Mesendoderm (in vitro differentiated cells): Measurements from ENCODE around the gene HAP1.

Experiments used
- DNase-seq: peaks from one replicate; pipeline ENCODE4 v3.0.0; 2013
- H2AK5ac ChIP-seq: 2 replicates; pipeline ENCODE4 v1.6.1; 2013; ENCODE audit warnings: low read length, inconsistent platforms
- H2BK120ac ChIP-seq: 2 replicates; pipeline ENCODE4 v1.6.1; 2013; ENCODE audit warnings: low read depth, mild to moderate bottlenecking, low read length, moderate library complexity, mixed read lengths
- H2BK15ac ChIP-seq: replicated peaks from 2 replicates; pipeline ENCODE4 v1.6.1; 2013; ENCODE audit warnings: low read depth, mild to moderate bottlenecking, moderate library complexity
- H2BK5ac ChIP-seq: 2 replicates; pipeline ENCODE4 v1.6.1; 2013; ENCODE audit warnings: low read length, inconsistent platforms
- H3K18ac ChIP-seq: 2 replicates; pipeline ENCODE4 v1.6.1; 2013; ENCODE audit warnings: mild to moderate bottlenecking, low read length, mixed read lengths
- H3K23ac ChIP-seq: one replicate; pipeline ENCODE4 v1.6.1; 2013; ENCODE audit warnings: low read length
- H3K27ac ChIP-seq: 2 replicates; pipeline ENCODE4 v1.5.1; 2013; ENCODE audit warnings: low read depth, mild to moderate bottlenecking, inconsistent platforms, low read length, moderate library complexity
- H3K27me3 ChIP-seq: 2 replicates; pipeline ENCODE4 v1.6.1; 2013; ENCODE audit warnings: low read length, control low read depth, mild to moderate bottlenecking, inconsistent platforms; ENCODE audit not compliant: insufficient read depth, poor library complexity
- H3K36me3 ChIP-seq: 2 replicates; pipeline ENCODE4 v1.6.1; 2013; ENCODE audit warnings: low read length, inconsistent platforms; ENCODE audit not compliant: control insufficient read depth, insufficient read depth
- H3K4ac ChIP-seq: one replicate; pipeline ENCODE4 v1.6.1; 2013; ENCODE audit warnings: low read depth, mild to moderate bottlenecking, low read length, moderate library complexity
- H3K4me1 ChIP-seq: 2 replicates; pipeline ENCODE4 v1.6.1; 2013; ENCODE audit warnings: low read depth, low read length, inconsistent platforms; ENCODE audit not compliant: control insufficient read depth
- H3K4me2 ChIP-seq: 2 replicates; pipeline ENCODE4 v1.6.1; 2013; ENCODE audit warnings: low read length
- H3K4me3 ChIP-seq: 2 replicates; pipeline ENCODE4 v1.5.1; 2013; ENCODE audit warnings: mild to moderate bottlenecking, low read length
- H3K56ac ChIP-seq: one replicate; pipeline ENCODE4 v1.6.1; 2013; ENCODE audit warnings: low read length
- H3K79me1 ChIP-seq: 2 replicates; pipeline ENCODE4 v1.6.1; 2013; ENCODE audit warnings: low read length, inconsistent platforms
- H3K79me2 ChIP-seq: 2 replicates; pipeline ENCODE4 v1.6.1; 2013; ENCODE audit warnings: mild to moderate bottlenecking, low read length; ENCODE audit not compliant: control insufficient read depth, insufficient read depth
- H3K9ac ChIP-seq: 2 replicates; pipeline ENCODE4 v1.6.1; 2013; ENCODE audit warnings: low read length, inconsistent platforms
- H4K5ac ChIP-seq: one replicate; pipeline ENCODE4 v1.6.1; 2013; ENCODE audit warnings: low read length
- H4K8ac ChIP-seq: one replicate; pipeline ENCODE4 v1.6.1; 2013; ENCODE audit warnings: low read depth, mild to moderate bottlenecking, control low read depth, low read length, moderate library complexity
- WGBS: extraction: QIAGEN DNeasy Blood & Tissue Kit; methylation state at CpG from one replicate; pipeline ENCODE4 v1.1.7; 2013; ENCODE audit warnings: low lambda C conversion rate, missing lambda C conversion rate; ENCODE audit not compliant: insufficient coverage; ENCODE audit errors: extremely low coverage; 5-methylcytosine and 5-hydroxymethylcytosine counted together

Gene HAP1

GRCh38 chr17:41772586-41773189, 38.2 kb upstream of the HAP1 start:
- H3K4me3 ChIP-seq = no peak overlapping the region
- no peak overlapping the region for H3K27ac ChIP-seq
- no CpG with 5 or more reads among the region's 19 CpGs for WGBS
- peak overlapping the region; percentile 52 for H3K56ac ChIP-seq
- no peak overlapping the region for H3K4me2 ChIP-seq
- H3K79me2 ChIP-seq = peaks cover 19% of the 10 kb centered on the region
- H2BK15ac ChIP-seq = no peak overlapping the region
- peaks cover 11% of the 10 kb centered on the region for H3K36me3 ChIP-seq
- no peak for DNase-seq
- H3K79me1 ChIP-seq = peaks cover 17% of the 10 kb centered on the region
- H2BK5ac ChIP-seq = no peak overlapping the region
- no peak overlapping the region for H3K4ac ChIP-seq
- H3K4me1 ChIP-seq = peaks cover 17% of the 10 kb centered on the region
- no peaks in the 10 kb centered on the region for H3K27me3 ChIP-seq
- H2AK5ac ChIP-seq = no peak overlapping the region
- H2BK120ac ChIP-seq = no peak overlapping the region
- peak overlapping the region; percentile 19 for H3K9ac ChIP-seq
- no peak overlapping the region for H3K23ac ChIP-seq
- no peak overlapping the region for H4K8ac ChIP-seq
- no peak overlapping the region for H4K5ac ChIP-seq
- no peak overlapping the region for H3K18ac ChIP-seq

GRCh38 chr17:41772218-41772585, 37.8 kb upstream of the HAP1 start:
- H3K36me3 ChIP-seq = peaks cover 15% of the 10 kb centered on the region
- peaks cover 14% of the 10 kb centered on the region for H3K4me1 ChIP-seq
- H3K18ac ChIP-seq = no peak overlapping the region
- H3K79me2 ChIP-seq = peaks cover 16% of the 10 kb centered on the region
- H3K27me3 ChIP-seq = no peaks in the 10 kb centered on the region
- H3K4me2 ChIP-seq = no peak overlapping the region
- H3K79me1 ChIP-seq = peaks cover 16% of the 10 kb centered on the region
- no peak overlapping the region for H2AK5ac ChIP-seq
- H3K23ac ChIP-seq = no peak overlapping the region
- H3K4me3 ChIP-seq = no peak overlapping the region
- no peak overlapping the region for H3K9ac ChIP-seq
- no peak overlapping the region for H2BK15ac ChIP-seq
- H2BK5ac ChIP-seq = no peak overlapping the region
- H2BK120ac ChIP-seq = no peak overlapping the region
- WGBS = no CpG with 5 or more reads among the region's 4 CpGs
- peak; percentile 72 for DNase-seq
- H3K27ac ChIP-seq = no peak overlapping the region
- peak overlapping the region; percentile 37 for H3K56ac ChIP-seq
- H3K4ac ChIP-seq = no peak overlapping the region
- no peak overlapping the region for H4K5ac ChIP-seq
- no peak overlapping the region for H4K8ac ChIP-seq

- Histone ChIP-seq H3K18ac (no peak overlapping the region), H3K4ac (no peak overlapping the region), H2AK5ac (no peak overlapping the region), H3K9ac (no peak overlapping the region), H3K36me3 (peaks cover 16% of the 10 kb centered on the region), H3K27ac (no peak overlapping the region), H2BK5ac (no peak overlapping the region), H2BK120ac (no peak overlapping the region), H3K56ac (peak overlapping the region; percentile 37), H3K23ac (no peak overlapping the region), H2BK15ac (no peak overlapping the region), H3K27me3 (no peaks in the 10 kb centered on the region), H3K4me1 (peaks cover 13% of the 10 kb centered on the region), H3K79me2 (peaks cover 13% of the 10 kb centered on the region), H3K4me3 (no peak overlapping the region), H4K8ac (no peak overlapping the region), H4K5ac (no peak overlapping the region), H3K4me2 (no peak overlapping the region), H3K79me1 (peaks cover 13% of the 10 kb centered on the region)
- no peak for DNase-seq
- WGBS = no CpG with 5 or more reads among the region's 17 CpGs
Measured at GRCh38 chr17:41771389-41772206, 37.2 kb upstream of the HAP1 start.

- Histone ChIP-seq H3K36me3 (peaks cover 17% of the 10 kb centered on the region), H3K79me1 (peaks cover 11% of the 10 kb centered on the region), H3K79me2 (peaks cover 8% of the 10 kb centered on the region), H2AK5ac (no peak overlapping the region), H3K27me3 (no peaks in the 10 kb centered on the region), H4K8ac (no peak overlapping the region), H3K4ac (no peak overlapping the region), H3K4me2 (no peak overlapping the region), H3K56ac (no peak overlapping the region), H3K27ac (no peak overlapping the region), H2BK15ac (no peak overlapping the region), H3K23ac (no peak overlapping the region), H3K9ac (no peak overlapping the region), H3K4me3 (no peak overlapping the region), H3K18ac (no peak overlapping the region), H2BK120ac (no peak overlapping the region), H3K4me1 (peaks cover 9% of the 10 kb centered on the region), H2BK5ac (no peak overlapping the region), H4K5ac (no peak overlapping the region)
- no CpG with 5 or more reads among the region's 3 CpGs for WGBS
- no peak for DNase-seq
Measured at GRCh38 chr17:41769985-41770384, 35.5 kb upstream of the HAP1 start.

- Histone ChIP-seq H2BK120ac (no peak overlapping the region), H3K18ac (no peak overlapping the region), H3K56ac (no peak overlapping the region), H3K4me1 (peaks cover 9% of the 10 kb centered on the region), H3K23ac (no peak overlapping the region), H2BK5ac (no peak overlapping the region), H3K4ac (no peak overlapping the region), H3K36me3 (peaks cover 23% of the 10 kb centered on the region), H2AK5ac (no peak overlapping the region), H3K27me3 (no peaks in the 10 kb centered on the region), H3K79me2 (peaks cover 6% of the 10 kb centered on the region), H3K79me1 (peaks cover 10% of the 10 kb centered on the region), H3K27ac (no peak overlapping the region), H2BK15ac (no peak overlapping the region), H3K4me3 (no peak overlapping the region), H4K8ac (no peak overlapping the region), H4K5ac (no peak overlapping the region), H3K4me2 (no peak overlapping the region), H3K9ac (no peak overlapping the region)
- no CpG with 5 or more reads among the region's 16 CpGs for WGBS
- no peak for DNase-seq
Measured at GRCh38 chr17:41769346-41769862, 35.0 kb upstream of the HAP1 start.
